Chondrocyte (in vitro differentiated cells): Measurements from ENCODE around the gene STX11. TPM values are rescaled to one million over a fixed set of nuclear protein-coding genes. Genes with fewer than 3 reads are reported as not detected.
A peak's percentile ranks its signal among the peaks of the same experiment; 100 is the strongest.

ENCODE experiments used
- DNase-seq: peaks from one replicate; pipeline ENCODE4 v3.0.0; 2021; ENCODE audit warnings: mixed read lengths, low spot score
- H3K27ac Mint-ChIP-seq: one replicate; pipeline ENCODE4 v1.8.0; 2021; ENCODE audit warnings: mild to moderate bottlenecking, moderate library complexity, mixed read lengths; ENCODE audit not compliant: unreplicated experiment
- H3K27me3 Mint-ChIP-seq: 2 replicates; pipeline ENCODE4 v1.8.0; 2021; ENCODE audit warnings: low read depth, mixed read lengths
- H3K36me3 Mint-ChIP-seq: 2 replicates; pipeline ENCODE4 v1.8.0; 2021; ENCODE audit warnings: low read depth, mixed read lengths
- H3K4me1 Mint-ChIP-seq: 2 replicates; pipeline ENCODE4 v1.8.0; 2021; ENCODE audit warnings: low read depth, mild to moderate bottlenecking, mixed read lengths
- H3K4me3 Mint-ChIP-seq: one replicate; pipeline ENCODE4 v1.8.0; 2021; ENCODE audit warnings: mild to moderate bottlenecking, moderate library complexity, mixed read lengths; ENCODE audit not compliant: unreplicated experiment
- H3K9me3 Mint-ChIP-seq: 2 replicates; pipeline ENCODE4 v1.8.0; 2021; ENCODE audit warnings: low read depth, mixed read lengths
- total RNA-seq: library from RNA; stranded (reverse); gene quantifications from 3 replicates; pipeline ENCODE4 v1.2.1, GENCODE V29; 2021
- TF ChIP-seq, protein P1 (sequence below): fragments of 200-600 bp; sonication (generic); IDR thresholded peaks from 2 replicates; pipeline ENCODE4 v1.5.0; 2021; ENCODE audit warnings: antibody characterized with exemption, mild to moderate bottlenecking, moderate library complexity

Gene STX11
- total RNA-seq, 1 donor from 2014 or later = 3.1 TPM

DNA sequence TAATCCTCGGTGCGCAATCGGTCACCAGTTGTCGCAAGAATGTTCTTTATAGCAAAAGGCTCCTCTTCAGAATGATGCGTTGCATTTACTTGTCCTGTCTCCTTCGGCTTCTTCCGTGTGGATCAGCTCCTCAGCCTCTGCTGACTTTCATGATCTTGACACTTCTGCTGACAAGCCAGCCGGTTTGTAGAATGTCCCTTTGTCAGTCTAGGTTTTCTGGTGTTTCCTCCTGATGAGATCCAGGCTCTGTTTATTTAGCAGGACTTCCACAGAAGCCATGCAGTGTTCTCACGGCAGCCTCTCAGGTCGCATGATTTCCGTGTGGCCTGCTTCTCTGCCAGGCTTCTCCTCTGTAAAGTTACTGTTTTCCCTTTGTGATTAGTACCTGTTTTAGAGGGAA is 66.9 kb downstream of the STX11 start:
- Mint-ChIP-seq H3K27me3 (no peaks in the 10 kb centered on the region), H3K36me3 (no peaks in the 10 kb centered on the region), H3K27ac (peak overlapping the region; percentile 96)

DNA sequence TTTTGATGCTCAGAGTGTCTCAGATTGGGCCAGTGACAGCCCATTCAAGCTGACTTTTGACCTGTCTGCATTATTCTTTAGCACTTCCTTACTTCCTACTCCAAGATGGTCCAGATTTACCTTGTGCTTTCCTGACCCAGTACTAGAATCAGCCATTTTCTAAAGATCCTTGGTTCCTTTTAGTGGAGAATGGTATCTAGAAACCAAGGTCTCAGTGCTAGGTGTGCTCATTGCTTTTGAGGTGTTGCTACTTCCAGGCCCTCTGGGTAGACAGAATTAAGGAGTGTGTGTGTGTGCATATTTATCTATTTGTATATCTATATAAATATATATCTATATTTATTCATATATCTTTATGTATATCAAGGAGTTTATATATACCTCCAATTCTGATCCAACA is 67.5 kb downstream of the STX11 start:
- TF ChIP-seq, protein P1, sequence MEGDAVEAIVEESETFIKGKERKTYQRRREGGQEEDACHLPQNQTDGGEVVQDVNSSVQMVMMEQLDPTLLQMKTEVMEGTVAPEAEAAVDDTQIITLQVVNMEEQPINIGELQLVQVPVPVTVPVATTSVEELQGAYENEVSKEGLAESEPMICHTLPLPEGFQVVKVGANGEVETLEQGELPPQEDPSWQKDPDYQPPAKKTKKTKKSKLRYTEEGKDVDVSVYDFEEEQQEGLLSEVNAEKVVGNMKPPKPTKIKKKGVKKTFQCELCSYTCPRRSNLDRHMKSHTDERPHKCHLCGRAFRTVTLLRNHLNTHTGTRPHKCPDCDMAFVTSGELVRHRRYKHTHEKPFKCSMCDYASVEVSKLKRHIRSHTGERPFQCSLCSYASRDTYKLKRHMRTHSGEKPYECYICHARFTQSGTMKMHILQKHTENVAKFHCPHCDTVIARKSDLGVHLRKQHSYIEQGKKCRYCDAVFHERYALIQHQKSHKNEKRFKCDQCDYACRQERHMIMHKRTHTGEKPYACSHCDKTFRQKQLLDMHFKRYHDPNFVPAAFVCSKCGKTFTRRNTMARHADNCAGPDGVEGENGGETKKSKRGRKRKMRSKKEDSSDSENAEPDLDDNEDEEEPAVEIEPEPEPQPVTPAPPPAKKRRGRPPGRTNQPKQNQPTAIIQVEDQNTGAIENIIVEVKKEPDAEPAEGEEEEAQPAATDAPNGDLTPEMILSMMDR = no peak
- H3K4me1 Mint-ChIP-seq = peaks cover 37% of the 10 kb centered on the region
- H3K9me3 Mint-ChIP-seq = peaks cover 9% of the 10 kb centered on the region
- H3K4me3 Mint-ChIP-seq = no peak overlapping the region
- H3K36me3 Mint-ChIP-seq = no peaks in the 10 kb centered on the region
- no peaks in the 10 kb centered on the region for H3K27me3 Mint-ChIP-seq
- H3K27ac Mint-ChIP-seq = peak overlapping the region; percentile 96
- DNase-seq = no peak

More for the DNA sequence above, 66.9 kb downstream of the STX11 start:
- Mint-ChIP-seq H3K4me1 (peaks cover 37% of the 10 kb centered on the region), H3K4me3 (peak overlapping the region; percentile 89), H3K9me3 (peaks cover 9% of the 10 kb centered on the region)
- TF ChIP-seq, protein P1 = no peak
- DNase-seq = no peak

DNA sequence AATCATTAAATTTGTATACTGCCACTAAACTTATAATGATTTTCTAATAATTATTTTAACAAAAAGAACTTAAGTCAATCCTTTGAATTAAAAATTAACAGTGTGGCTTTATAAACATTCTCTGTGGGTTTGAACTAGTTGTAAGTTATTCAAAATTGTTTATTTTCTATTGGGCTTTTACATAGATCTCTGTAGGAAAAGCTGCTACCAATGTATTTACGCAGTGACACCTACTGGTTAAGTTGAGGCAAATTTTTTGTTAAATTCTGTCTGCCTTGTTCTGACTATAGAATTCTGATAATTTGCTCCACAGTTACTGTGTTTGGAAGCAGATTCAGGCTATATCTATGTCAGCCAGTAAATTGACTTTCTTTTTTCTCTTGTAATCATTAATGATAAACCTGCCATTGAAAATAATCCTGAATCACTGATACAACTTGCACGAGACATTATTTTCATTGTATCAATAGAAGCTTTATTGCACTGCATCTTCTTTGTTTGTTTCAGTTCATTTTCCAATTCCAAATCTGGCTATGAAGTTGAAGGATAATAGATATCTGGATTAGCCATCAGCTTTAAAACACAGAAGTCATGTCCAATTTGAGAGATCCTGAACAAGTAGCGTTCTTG is 68.9 kb downstream of the STX11 start:
- H3K4me3 Mint-ChIP-seq = no peak overlapping the region
- H3K4me1 Mint-ChIP-seq = peaks cover 40% of the 10 kb centered on the region
- TF ChIP-seq, protein P1 = peak; percentile 88
- H3K27me3 Mint-ChIP-seq = no peaks in the 10 kb centered on the region
- H3K9me3 Mint-ChIP-seq = peaks cover 1% of the 10 kb centered on the region
- H3K36me3 Mint-ChIP-seq = no peaks in the 10 kb centered on the region
- no peak for DNase-seq
- no peak overlapping the region for H3K27ac Mint-ChIP-seq

DNA sequence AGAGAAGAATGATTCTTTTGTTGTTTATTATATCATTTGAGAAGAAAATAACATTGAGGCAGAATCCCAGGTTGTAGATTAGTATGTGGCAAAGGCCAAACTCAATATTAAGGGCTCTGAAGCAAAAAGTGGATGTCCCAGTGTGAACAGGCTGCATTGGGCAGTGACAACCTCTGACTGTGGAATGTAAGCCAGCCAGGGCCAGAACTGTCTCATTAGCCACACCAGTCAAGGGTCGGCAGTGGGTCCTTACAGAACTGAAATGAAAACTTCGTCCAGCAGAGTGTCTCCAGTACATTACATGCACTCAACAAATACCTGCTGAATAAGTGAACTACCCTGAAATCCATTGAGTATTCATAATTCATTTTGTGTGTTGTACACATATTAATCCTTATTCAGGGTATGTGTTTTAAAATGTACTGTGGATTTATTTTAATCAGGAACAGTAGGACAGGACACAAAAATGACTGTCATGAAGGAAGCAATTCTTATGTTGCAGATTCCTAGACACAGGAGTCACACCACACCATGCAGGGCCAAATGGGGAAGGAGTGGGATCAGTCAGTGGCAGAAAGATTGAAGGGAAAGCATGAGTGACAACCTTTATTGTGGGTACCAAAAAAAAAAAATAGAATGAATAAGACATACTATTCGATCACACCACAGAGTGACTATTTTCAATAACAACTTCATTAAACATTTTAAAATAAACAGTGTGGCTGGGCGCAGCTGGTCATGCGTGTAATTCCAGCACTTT is 69.9 kb downstream of the STX11 start:
- no peak for DNase-seq
- Mint-ChIP-seq H3K36me3 (no peaks in the 10 kb centered on the region), H3K9me3 (no peaks in the 10 kb centered on the region), H3K27ac (peak overlapping the region; percentile 3), H3K4me1 (peaks cover 39% of the 10 kb centered on the region), H3K4me3 (no peak overlapping the region), H3K27me3 (no peaks in the 10 kb centered on the region)
- TF ChIP-seq, protein P1 = no peak

DNA sequence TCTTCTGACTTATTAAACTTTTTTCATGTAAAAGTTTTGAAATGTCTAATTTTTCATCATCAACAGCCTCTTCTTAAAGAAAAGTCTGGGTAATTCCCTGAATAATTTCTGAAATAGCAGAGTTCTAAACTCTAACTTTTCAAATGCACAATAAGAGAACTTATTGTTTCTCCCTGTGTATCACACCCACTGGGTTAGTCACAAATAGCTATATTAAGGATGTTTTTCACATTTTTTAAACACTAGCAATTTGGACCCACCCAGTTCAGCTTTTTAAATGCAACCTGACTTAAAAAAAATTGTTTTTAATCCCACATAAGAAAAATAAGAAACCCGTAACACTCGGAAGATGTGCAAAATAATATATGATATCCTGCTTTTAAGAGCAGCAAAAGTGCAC is 73.4 kb downstream of the STX11 start:
- no peaks in the 10 kb centered on the region for H3K27me3 Mint-ChIP-seq
- no peaks in the 10 kb centered on the region for H3K36me3 Mint-ChIP-seq
- peaks cover 2% of the 10 kb centered on the region for H3K9me3 Mint-ChIP-seq
- H3K27ac Mint-ChIP-seq = no peak overlapping the region
- DNase-seq = no peak
- TF ChIP-seq, protein P1 = no peak
- peaks cover 17% of the 10 kb centered on the region for H3K4me1 Mint-ChIP-seq
- H3K4me3 Mint-ChIP-seq = no peak overlapping the region
